Activated naive CD4-positive, alpha-beta T cell treated with anti-CD3 and anti-CD28 coated beads, Interleukin-2, amount 50 U/mL, for 72 hours (primary cell): ENCODE data around the gene DPY19L3. TPM values are rescaled to one million over a fixed set of nuclear protein-coding genes. Genes with fewer than 3 reads are reported as not detected.
A peak's percentile ranks its signal among the peaks of the same experiment; 100 is the strongest.
"Not testable (repeated sequence)": the region's sequence is repeated elsewhere in the genome, so short reads cannot be mapped to it uniquely, and the experiment has no call there.

ENCODE experiments used
- ATAC-seq, 2 donors: fragments of 150-1000 bp; cut with Tn5 transposase; 2 replicates each; pipeline ENCODE4 v1.10.0; 2021; ENCODE audit warnings: mild to moderate bottlenecking in 2 of 2, moderate library complexity in 2 of 2
- DNase-seq, 2 donors: peaks; one replicate each; pipeline ENCODE4 v3.0.0; 2021 to 2022; ENCODE audit warnings: low spot score in 2 of 2
- H3K27ac Mint-ChIP-seq, 2 donors: one replicate each; pipeline ENCODE4 v1.8.0; 2022; ENCODE audit warnings: mild to moderate bottlenecking in 2 of 2, mixed read lengths in 2 of 2
- H3K36me3 Mint-ChIP-seq, 2 donors: one replicate each; pipeline ENCODE4 v1.8.0; 2022; ENCODE audit warnings: mixed read lengths in 2 of 2
- H3K9me3 Mint-ChIP-seq, 2 donors: one replicate each; pipeline ENCODE4 v1.8.0; 2022; ENCODE audit warnings: mixed read lengths in 2 of 2
- total RNA-seq, 2 donors: library from RNA; stranded (reverse); gene quantifications; one replicate each; pipeline ENCODE4 v1.2.3, GENCODE V29; 2022

DPY19L3 gene
- total RNA-seq, 2 donors from 2014 or later: 15.4 to 22.2 TPM

- ATAC-seq, H3K27ac Mint-ChIP-seq, DNase-seq, H3K9me3 Mint-ChIP-seq: not testable (repeated sequence)
- peaks cover 4 to 14% of the 10 kb centered on the region in 2 donors for H3K36me3 Mint-ChIP-seq
Observed at GRCh38 chr19:32377088-32377487, 28.5 kb upstream of the DPY19L3 start.

- peaks cover 9 to 12% of the 10 kb centered on the region in 2 donors for H3K36me3 Mint-ChIP-seq
- DNase-seq (no peak), ATAC-seq (no peak)
- H3K9me3 Mint-ChIP-seq: no peaks in the 10 kb centered on the region
- peak overlapping the region in 1 of 2 donors; percentile 31 for H3K27ac Mint-ChIP-seq
Observed at GRCh38 chr19:32380269-32380668, 25.3 kb upstream of the DPY19L3 start.

- Mint-ChIP-seq H3K27ac (no peak overlapping the region), H3K9me3 (no peaks in the 10 kb centered on the region), H3K36me3 (peaks cover 0 to 2% of the 10 kb centered on the region in 2 donors)
- ATAC-seq: no peak
- DNase-seq: no peak
Observed at GRCh38 chr19:32387701-32388392, 17.7 kb upstream of the DPY19L3 start.

GRCh38 chr19:32388393-32388855, 17.1 kb upstream of the DPY19L3 start:
- H3K9me3 Mint-ChIP-seq: no peaks in the 10 kb centered on the region
- no peaks in the 10 kb centered on the region for H3K36me3 Mint-ChIP-seq
- ATAC-seq (no peak), DNase-seq (no peak)
- no peak overlapping the region for H3K27ac Mint-ChIP-seq

- ATAC-seq (no peak), DNase-seq (no peak)
- Mint-ChIP-seq H3K36me3 (no peaks in the 10 kb centered on the region), H3K9me3 (no peaks in the 10 kb centered on the region), H3K27ac (no peak overlapping the region)
Observed at GRCh38 chr19:32392901-32393300, 12.7 kb upstream of the DPY19L3 start.

GRCh38 chr19:32396046-32396652, 9.4 kb upstream of the DPY19L3 start:
- peak; percentile 46 to 95 for ATAC-seq
- peak overlapping the region in 1 of 2 donors; percentile 66 for H3K27ac Mint-ChIP-seq
- H3K9me3 Mint-ChIP-seq: no peaks in the 10 kb centered on the region

GRCh38 chr19:32397671-32398101, 7.9 kb upstream of the DPY19L3 start:
- no peaks in the 10 kb centered on the region for H3K36me3 Mint-ChIP-seq
- H3K9me3 Mint-ChIP-seq: no peaks in the 10 kb centered on the region
- DNase-seq: no peak
- no peak for ATAC-seq
- H3K27ac Mint-ChIP-seq: no peak overlapping the region

More at GRCh38 chr19:32396046-32396652, 9.4 kb upstream of the DPY19L3 start:
- no peaks in the 10 kb centered on the region for H3K36me3 Mint-ChIP-seq
- peak in 1 of 2 donors; percentile 35 for DNase-seq

- Mint-ChIP-seq H3K36me3 (peaks cover 0 to 5% of the 10 kb centered on the region in 2 donors), H3K27ac (peak overlapping the region; percentile 36 to 45), H3K9me3 (no peaks in the 10 kb centered on the region)
- ATAC-seq (no peak), DNase-seq (no peak)
Observed at GRCh38 chr19:32401992-32402391, 3.6 kb upstream of the DPY19L3 start.

GRCh38 chr19:32403291-32403995, 2.1 kb upstream of the DPY19L3 start:
- ATAC-seq (no peak), DNase-seq (no peak)
- peak overlapping the region in 1 of 2 donors; percentile 88 for H3K27ac Mint-ChIP-seq
- peaks cover 0 to 5% of the 10 kb centered on the region in 2 donors for H3K36me3 Mint-ChIP-seq
- no peaks in the 10 kb centered on the region for H3K9me3 Mint-ChIP-seq

GRCh38 chr19:32404213-32404932, 1.2 kb upstream of the DPY19L3 start:
- Mint-ChIP-seq H3K36me3 (peaks cover 0 to 5% of the 10 kb centered on the region in 2 donors), H3K9me3 (no peaks in the 10 kb centered on the region), H3K27ac (peak overlapping the region; percentile 88 to 93)
- no peak for DNase-seq
- no peak for ATAC-seq

GRCh38 chr19:32404933-32405430, 588 bp upstream of the DPY19L3 start:
- Mint-ChIP-seq H3K27ac (peak overlapping the region; percentile 88 to 93), H3K36me3 (peaks cover 0 to 5% of the 10 kb centered on the region in 2 donors), H3K9me3 (no peaks in the 10 kb centered on the region)
- ATAC-seq: peak; percentile 3 to 13
- DNase-seq: no peak

GRCh38 chr19:32406161-32407003, 812 bp downstream of the DPY19L3 start:
- Mint-ChIP-seq H3K27ac (peak overlapping the region; percentile 84 to 87), H3K36me3 (peaks cover 0 to 5% of the 10 kb centered on the region in 2 donors), H3K9me3 (no peaks in the 10 kb centered on the region)
- no peak for ATAC-seq
- no peak for DNase-seq

GRCh38 chr19:32407004-32407992, 1.7 kb downstream of the DPY19L3 start:
- peaks cover 0 to 5% of the 10 kb centered on the region in 2 donors for H3K36me3 Mint-ChIP-seq
- peak overlapping the region in 1 of 2 donors; percentile 84 for H3K27ac Mint-ChIP-seq
- no peak for ATAC-seq
- no peak for DNase-seq
- H3K9me3 Mint-ChIP-seq: no peaks in the 10 kb centered on the region

- Mint-ChIP-seq H3K27ac (no peak overlapping the region), H3K36me3 (peaks cover 0 to 15% of the 10 kb centered on the region in 2 donors), H3K9me3 (no peaks in the 10 kb centered on the region)
- DNase-seq (no peak), ATAC-seq (no peak)
Observed at GRCh38 chr19:32415246-32415645, 9.7 kb downstream of the DPY19L3 start.

GRCh38 chr19:32415669-32416068, 10.1 kb downstream of the DPY19L3 start:
- Mint-ChIP-seq H3K27ac (no peak overlapping the region), H3K9me3 (no peaks in the 10 kb centered on the region), H3K36me3 (peaks cover 0 to 15% of the 10 kb centered on the region in 2 donors)
- ATAC-seq: no peak
- DNase-seq: no peak
